B cell (primary cell): Measurements from ENCODE around the gene MCM3AP. TPM values are rescaled to one million over a fixed set of nuclear protein-coding genes. Genes with fewer than 3 reads are reported as not detected.

Experiments used
- ATAC-seq: fragments of 200-7000 bp; cut with Tn5 transposase; one replicate; pipeline ENCODE4 v1.10.0; 2021; ENCODE audit warnings: low read depth, mild to moderate bottlenecking, moderate number of reproducible peaks, moderate library complexity
- CTCF ChIA-PET: fragments of 350-600 bp; sonication (Branson Sonifier 250); formaldehyde crosslinking; loops from one replicate; lab custom pipeline; 2021; ENCODE audit warnings: antibody characterized with exemption, inconsistent platforms; lab: Charles Lee
- POLR2A ChIA-PET: fragments of 350-600 bp; sonication (Branson Sonifier 250); formaldehyde crosslinking; loops from one replicate; lab custom pipeline; 2021; ENCODE audit warnings: antibody characterized with exemption; lab: Charles Lee
- DNase-seq: peaks from one replicate; pipeline ENCODE4 v3.0.0; 2013
- H2AFZ ChIP-seq: 2 replicates; pipeline ENCODE4 v1.6.1; 2012; ENCODE audit warnings: mild to moderate bottlenecking, low read depth, low read length; ENCODE audit not compliant: insufficient read depth, poor library complexity, severe bottlenecking
- H3K27ac ChIP-seq, 2 donors: 1 replicate in 1 of 2; 2 replicates in 1 of 2; pipeline ENCODE4 v1.5.1; 2012 to 2013; ENCODE audit warnings: low read length in 2 of 2, mild to moderate bottlenecking in 2 of 2, moderate library complexity in 1 of 2
- H3K27me3 ChIP-seq, 4 experiments: fragments of 200-600 bp in 1 of 4; sonication (generic) in 1 of 4; replicated peaks in 1 of 4; 1 replicate in 2 of 4; 2 replicates in 2 of 4; pipeline versions ENCODE4 v1.6.1 to v1.7.0; 2013 to 2016; ENCODE audit warnings: low read length in 3 of 4, mild to moderate bottlenecking in 2 of 4, mixed read lengths in 1 of 4, moderate library complexity in 1 of 4; ENCODE audit not compliant: insufficient read depth in 4 of 4, control insufficient read depth in 3 of 4; ENCODE audit errors: control extremely low read depth in 1 of 4
- H3K36me3 ChIP-seq, 2 experiments: replicated peaks in 1 of 2; 1 replicate in 1 of 2; 2 replicates in 1 of 2; pipeline versions ENCODE4 v1.6.1 to v1.7.1; 2013; ENCODE audit warnings: low read length in 1 of 2; ENCODE audit not compliant: insufficient read depth in 2 of 2, control insufficient read depth in 1 of 2; ENCODE audit errors: control extremely low read depth in 1 of 2, extremely low read depth in 1 of 2
- H3K4me1 ChIP-seq, 2 donors: fragments of 200-600 bp in 1 of 2; sonication (generic) in 1 of 2; 1 replicate in 1 of 2; 2 replicates in 1 of 2; pipeline versions ENCODE4 v1.5.1 to v1.6.1; 2013 to 2017; ENCODE audit warnings: low read length in 2 of 2; ENCODE audit not compliant: control insufficient read depth in 2 of 2, insufficient read depth in 2 of 2
- H3K4me2 ChIP-seq: replicated peaks from 2 replicates; pipeline ENCODE3; 2012; ENCODE audit warnings: mild to moderate bottlenecking, low read depth, low read length; ENCODE audit not compliant: poor library complexity, severe bottlenecking
- H3K4me3 ChIP-seq, 5 experiments: fragments of 200-600 bp in 1 of 5; sonication (generic) in 1 of 5; 1 replicate in 3 of 5; 2 replicates in 2 of 5; pipeline versions ENCODE4 v1.5.1 to v1.7.0; 2011 to 2016; ENCODE audit warnings: low read length in 4 of 5, mild to moderate bottlenecking in 4 of 5, low read depth in 2 of 5, control low read depth in 1 of 5, moderate library complexity in 1 of 5; ENCODE audit not compliant: insufficient read depth in 1 of 5; ENCODE audit errors: control extremely low read depth in 1 of 5, extremely low read depth in 1 of 5
- H3K79me2 ChIP-seq: fragments of 200-600 bp; sonication (generic); one replicate; pipeline ENCODE4 v1.6.0; 2016; ENCODE audit warnings: low read length; ENCODE audit not compliant: control insufficient read depth, insufficient read depth
- H3K9ac ChIP-seq: fragments of 200-600 bp; sonication (generic); 2 replicates; pipeline ENCODE4 v1.6.1; 2017; ENCODE audit warnings: mild to moderate bottlenecking, low read length, moderate library complexity
- H3K9me3 ChIP-seq, 3 donors: one replicate each; pipeline versions ENCODE4 v1.6.1 to v1.7.1; 2013; ENCODE audit warnings: low read length in 2 of 3; ENCODE audit not compliant: control insufficient read depth in 2 of 3, insufficient read depth in 1 of 3; ENCODE audit errors: control extremely low read depth in 1 of 3
- H4K20me1 ChIP-seq: 2 replicates; pipeline ENCODE4 v1.6.0; 2012; ENCODE audit warnings: mild to moderate bottlenecking, low read length; ENCODE audit not compliant: insufficient read depth, control insufficient read depth, poor library complexity, severe bottlenecking
- H3K27ac Mint-ChIP-seq: one replicate; pipeline ENCODE4 v1.8.0; 2021; ENCODE audit warnings: mixed read lengths
- H3K27me3 Mint-ChIP-seq: one replicate; pipeline ENCODE4 v1.8.0; 2021; ENCODE audit warnings: mixed read lengths
- H3K4me1 Mint-ChIP-seq: one replicate; pipeline ENCODE4 v1.8.0; 2021; ENCODE audit warnings: mixed read lengths
- H3K4me3 Mint-ChIP-seq: one replicate; pipeline ENCODE4 v1.8.0; 2021; ENCODE audit warnings: mixed read lengths
- H3K9me3 Mint-ChIP-seq: one replicate; pipeline ENCODE4 v1.8.0; 2022; ENCODE audit warnings: mixed read lengths; ENCODE audit not compliant: insufficient read depth
- EZH2 ChIP-seq: IDR thresholded peaks from 2 replicates; pipeline ENCODE4 v1.6.1; 2012; ENCODE audit warnings: borderline replicate concordance, low read depth, mild to moderate bottlenecking, moderate library complexity, low read length; ENCODE audit not compliant: insufficient read depth, poor library complexity, severe bottlenecking
- WGBS: methylation state at CpG from one replicate; pipeline ENCODE4 v1.1.5; 2013; ENCODE audit warnings: missing lambda C conversion rate; ENCODE audit not compliant: insufficient coverage; 5-methylcytosine and 5-hydroxymethylcytosine counted together
- intact Hi-C: fragments of 100-400 bp; cut with micrococcal nuclease; formaldehyde crosslinking; loops from one replicate; pipeline ENCODE4 v1.10.0; 2022
- polyA plus RNA-seq: library from polyadenylated mRNA; depleted of rRNA; stranded (reverse); fragments of >200 nt; gene quantifications from 2 replicates; pipeline ENCODE4 v1.2.3, GENCODE V29; 2012
- total RNA-seq, 2 donors: library from RNA; stranded (reverse); fragments of 120-200 nt in 1 of 2; gene quantifications; 1 replicate in 1 of 2; 2 replicates in 1 of 2; pipeline versions ENCODE4 v1.2.3 to v1.2.4, GENCODE V29; 2013 to 2022
- TF ChIP-seq, protein P1 (sequence below): fragments of 200-600 bp; IDR thresholded peaks from one replicate; pipeline ENCODE4 v1.8.0; 2022; ENCODE audit warnings: antibody characterized with exemption, mild to moderate bottlenecking

MCM3AP gene
- total and polyA plus RNA-seq, 2 donors (not counting 1 experiment from before 2014, with no cell fraction given): 61.7 to 180 TPM

DNA sequence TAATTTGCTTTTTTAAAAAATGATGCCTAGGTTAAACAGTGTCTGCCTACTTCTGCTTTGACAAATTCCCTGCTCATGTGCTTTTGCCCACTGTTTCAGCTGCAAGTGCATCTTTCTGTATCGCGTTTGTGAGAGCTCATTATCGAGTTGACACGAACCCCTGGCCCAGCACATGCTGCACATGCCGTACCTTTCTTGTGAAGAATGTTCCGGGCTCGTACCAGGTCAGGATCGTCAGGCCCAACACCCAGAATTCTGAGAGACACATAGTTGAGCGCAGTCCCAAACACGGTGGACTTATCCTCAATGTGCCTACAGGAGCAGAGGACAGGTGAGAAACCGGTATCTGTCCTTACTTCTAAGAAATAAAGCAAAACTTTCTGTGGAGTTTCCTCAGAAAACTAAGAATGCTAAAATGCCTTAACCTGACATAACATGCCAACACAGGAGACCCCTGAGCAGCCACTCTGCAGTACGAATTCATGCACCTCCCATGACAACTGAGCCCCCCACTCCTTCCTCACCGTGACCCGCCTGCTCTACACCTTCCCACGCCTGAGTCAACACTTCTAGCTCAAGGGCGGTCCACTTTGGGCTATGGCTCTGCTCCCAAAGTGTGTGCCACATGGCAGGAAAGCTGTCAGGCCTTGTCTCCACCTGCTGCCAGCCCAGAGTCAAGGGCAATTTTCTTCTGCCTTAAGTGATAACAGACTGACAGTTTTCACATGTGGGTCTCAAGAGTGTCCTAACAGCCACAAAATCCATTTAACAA, 63.6 kb downstream of the MCM3AP start:
- Histone ChIP-seq H3K79me2 (peaks cover 36% of the 10 kb centered on the region), H3K4me3 (no peak overlapping the region), H3K9ac (no peak overlapping the region), H4K20me1 (no peaks in the 10 kb centered on the region), H3K36me3 (peaks cover 0 to 2% of the 10 kb centered on the region in 2 experiments), H3K27me3 (no peaks in the 10 kb centered on the region), H2AFZ (no peak overlapping the region), H3K4me2 (no peak overlapping the region), H3K9me3 (no peaks in the 10 kb centered on the region), H3K27ac (no peak overlapping the region), H3K4me1 (peaks cover under 1 to 2% of the 10 kb centered on the region in 2 donors)
- 98% methylated on average over 16 of the region's 16 CpGs for WGBS
- H3K27ac Mint-ChIP-seq: no peak overlapping the region
- TF ChIP-seq EZH2: no peak
- TF ChIP-seq, protein P1, sequence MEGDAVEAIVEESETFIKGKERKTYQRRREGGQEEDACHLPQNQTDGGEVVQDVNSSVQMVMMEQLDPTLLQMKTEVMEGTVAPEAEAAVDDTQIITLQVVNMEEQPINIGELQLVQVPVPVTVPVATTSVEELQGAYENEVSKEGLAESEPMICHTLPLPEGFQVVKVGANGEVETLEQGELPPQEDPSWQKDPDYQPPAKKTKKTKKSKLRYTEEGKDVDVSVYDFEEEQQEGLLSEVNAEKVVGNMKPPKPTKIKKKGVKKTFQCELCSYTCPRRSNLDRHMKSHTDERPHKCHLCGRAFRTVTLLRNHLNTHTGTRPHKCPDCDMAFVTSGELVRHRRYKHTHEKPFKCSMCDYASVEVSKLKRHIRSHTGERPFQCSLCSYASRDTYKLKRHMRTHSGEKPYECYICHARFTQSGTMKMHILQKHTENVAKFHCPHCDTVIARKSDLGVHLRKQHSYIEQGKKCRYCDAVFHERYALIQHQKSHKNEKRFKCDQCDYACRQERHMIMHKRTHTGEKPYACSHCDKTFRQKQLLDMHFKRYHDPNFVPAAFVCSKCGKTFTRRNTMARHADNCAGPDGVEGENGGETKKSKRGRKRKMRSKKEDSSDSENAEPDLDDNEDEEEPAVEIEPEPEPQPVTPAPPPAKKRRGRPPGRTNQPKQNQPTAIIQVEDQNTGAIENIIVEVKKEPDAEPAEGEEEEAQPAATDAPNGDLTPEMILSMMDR: no peak
- intact Hi-C loops: no loop called here
- H3K9me3 Mint-ChIP-seq: no peaks in the 10 kb centered on the region
- H3K27me3 Mint-ChIP-seq: no peaks in the 10 kb centered on the region
- no peak overlapping the region for H3K4me3 Mint-ChIP-seq
- no peak for ATAC-seq
- CTCF ChIA-PET: no interaction called here
- POLR2A ChIA-PET: no interaction called here
- DNase-seq: no peak
- H3K4me1 Mint-ChIP-seq: peaks cover 13% of the 10 kb centered on the region

DNA sequence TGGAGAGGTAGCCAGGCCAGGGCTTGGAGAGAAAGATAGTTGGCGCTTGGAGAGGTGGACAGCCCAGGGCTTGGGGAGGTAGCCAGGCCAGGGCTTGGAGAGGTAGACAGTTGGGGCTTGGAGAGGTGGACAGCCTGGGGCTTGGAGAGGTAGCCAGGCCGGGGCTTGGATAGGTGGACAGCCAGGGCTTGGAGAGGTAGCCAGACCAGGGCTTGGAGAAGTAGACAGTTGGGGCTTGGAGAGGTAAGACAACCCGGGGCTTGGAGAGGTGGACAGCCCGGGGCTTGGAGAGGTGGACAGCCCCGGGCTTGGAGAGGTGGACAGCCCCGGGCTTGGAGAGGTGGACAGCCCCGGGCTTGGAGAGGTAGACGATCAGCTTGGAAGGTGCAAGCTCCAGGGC, 64.6 kb downstream of the MCM3AP start:
- no peaks in the 10 kb centered on the region for H3K27me3 Mint-ChIP-seq
- H3K4me3 Mint-ChIP-seq: no peak overlapping the region
- H3K27ac ChIP-seq: no peak overlapping the region
- peaks cover 34% of the 10 kb centered on the region for H3K79me2 ChIP-seq
- H3K9me3 ChIP-seq: no peaks in the 10 kb centered on the region
- H2AFZ ChIP-seq: no peak overlapping the region
- no peaks in the 10 kb centered on the region for H3K27me3 ChIP-seq
- H3K4me3 ChIP-seq: no peak overlapping the region
- no peak overlapping the region for H3K27ac Mint-ChIP-seq
- 97% methylated on average over 8 of the region's 8 CpGs for whole genome bisulfite sequencing
- no peaks in the 10 kb centered on the region for H3K9me3 Mint-ChIP-seq
- H4K20me1 ChIP-seq: no peaks in the 10 kb centered on the region
- no peak overlapping the region for H3K4me2 ChIP-seq
- H3K9ac ChIP-seq: no peak overlapping the region
- POLR2A ChIA-PET: no interaction called here
- TF ChIP-seq EZH2: no peak
- TF ChIP-seq, protein P1: no peak
- DNase-seq (no peak), ATAC-seq (no peak)
- peaks cover 0 to 2% of the 10 kb centered on the region in 2 experiments for H3K36me3 ChIP-seq
- no peaks in the 10 kb centered on the region for H3K4me1 ChIP-seq
- intact Hi-C loops: no loop called here
- peaks cover 5% of the 10 kb centered on the region for H3K4me1 Mint-ChIP-seq
- CTCF ChIA-PET: no interaction called here
